ENCODE results near the gene RAPH1.

The RAPH1 gene

DNA sequence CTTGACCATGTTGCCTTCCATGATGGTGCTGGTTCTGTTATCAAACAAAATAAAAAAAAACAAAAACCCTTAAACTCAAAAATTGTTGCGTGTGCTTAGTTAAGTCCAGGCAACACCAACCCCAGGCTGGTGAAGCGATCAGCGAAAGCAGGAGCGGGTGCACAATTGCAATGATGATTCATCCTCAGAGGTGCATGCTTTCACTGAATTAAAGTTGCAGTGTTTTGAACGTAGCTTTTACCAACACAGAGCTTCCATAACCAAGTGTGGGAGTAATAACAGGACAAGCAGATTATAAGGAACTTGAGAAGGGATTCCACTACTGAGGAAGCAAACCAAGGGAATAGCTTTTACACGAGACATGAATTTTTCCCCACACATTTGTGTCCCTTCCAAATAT, 39.7 kb upstream of the RAPH1 start:
- no peak overlapping the region for H3K4me3 ChIP-seq (ENCODE audit: low read length)
- no peaks in the 10 kb centered on the region for H3K9me3 ChIP-seq (ENCODE audit: insufficient read depth, low read length)
- no peak overlapping the region for H3K9ac ChIP-seq (ENCODE audit: low read length)
- H2AFZ ChIP-seq (ENCODE audit: low read depth, low read length): no peak overlapping the region
- H3K4me1 ChIP-seq (ENCODE audit: low read length): peaks cover 6% of the 10 kb centered on the region; the same call in 1 of the 2 replicates
- H3K36me3 ChIP-seq (replicated peaks; ENCODE audit: low read depth, low read length): no peaks in the 10 kb centered on the region
- no peaks in the 10 kb centered on the region for H4K20me1 ChIP-seq (ENCODE audit: insufficient read depth, low read length)
- H3K27ac ChIP-seq (ENCODE audit: low read length): no peak overlapping the region
- peaks cover 35% of the 10 kb centered on the region for H3K27me3 ChIP-seq (ENCODE audit: low read depth, low read length)
- H3K79me2 ChIP-seq (ENCODE audit: low read length): no peaks in the 10 kb centered on the region
- H3K4me2 ChIP-seq (ENCODE audit: low read length): no peak overlapping the region
- no peak for TF ChIP-seq EZH2phosphoT487 (IDR thresholded peaks at IDR 0.05; ENCODE audit: low read depth)

DNA sequence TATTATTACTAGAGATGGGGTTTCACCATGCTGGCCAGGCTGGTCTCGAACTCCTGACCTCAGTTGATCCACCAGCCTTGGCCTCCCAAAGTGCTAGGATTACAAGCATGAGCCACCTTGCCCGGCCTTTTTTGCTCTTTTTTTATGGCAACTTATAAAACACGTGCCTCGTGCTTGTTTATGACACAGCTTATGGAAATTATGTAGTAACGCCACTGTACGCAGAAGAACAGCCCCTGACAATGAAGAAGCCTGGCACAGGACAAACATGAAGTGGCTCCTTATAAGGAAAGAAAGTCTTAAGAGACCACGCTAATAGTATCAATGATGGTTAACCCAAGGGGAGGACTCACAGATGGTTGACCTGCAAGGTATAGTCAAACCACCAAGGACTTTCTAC, 37.2 kb upstream of the RAPH1 start:
- Histone ChIP-seq H3K9ac (ENCODE audit: low read length) (no peak overlapping the region), H2AFZ (ENCODE audit: low read depth, low read length) (no peak overlapping the region), H3K79me2 (ENCODE audit: low read length) (no peaks in the 10 kb centered on the region), H3K4me2 (ENCODE audit: low read length) (no peak overlapping the region), H4K20me1 (ENCODE audit: insufficient read depth, low read length) (no peaks in the 10 kb centered on the region), H3K9me3 (ENCODE audit: insufficient read depth, low read length) (no peaks in the 10 kb centered on the region), H3K36me3 (replicated peaks; ENCODE audit: low read depth, low read length) (no peaks in the 10 kb centered on the region), H3K27me3 (ENCODE audit: low read depth, low read length) (peaks cover 41% of the 10 kb centered on the region), H3K27ac (ENCODE audit: low read length) (no peak overlapping the region), H3K4me3 (ENCODE audit: low read length) (no peak overlapping the region), H3K4me1 (ENCODE audit: low read length) (peaks cover 10% of the 10 kb centered on the region; the same call in 1 of the 2 replicates)
- TF ChIP-seq, protein P1, sequence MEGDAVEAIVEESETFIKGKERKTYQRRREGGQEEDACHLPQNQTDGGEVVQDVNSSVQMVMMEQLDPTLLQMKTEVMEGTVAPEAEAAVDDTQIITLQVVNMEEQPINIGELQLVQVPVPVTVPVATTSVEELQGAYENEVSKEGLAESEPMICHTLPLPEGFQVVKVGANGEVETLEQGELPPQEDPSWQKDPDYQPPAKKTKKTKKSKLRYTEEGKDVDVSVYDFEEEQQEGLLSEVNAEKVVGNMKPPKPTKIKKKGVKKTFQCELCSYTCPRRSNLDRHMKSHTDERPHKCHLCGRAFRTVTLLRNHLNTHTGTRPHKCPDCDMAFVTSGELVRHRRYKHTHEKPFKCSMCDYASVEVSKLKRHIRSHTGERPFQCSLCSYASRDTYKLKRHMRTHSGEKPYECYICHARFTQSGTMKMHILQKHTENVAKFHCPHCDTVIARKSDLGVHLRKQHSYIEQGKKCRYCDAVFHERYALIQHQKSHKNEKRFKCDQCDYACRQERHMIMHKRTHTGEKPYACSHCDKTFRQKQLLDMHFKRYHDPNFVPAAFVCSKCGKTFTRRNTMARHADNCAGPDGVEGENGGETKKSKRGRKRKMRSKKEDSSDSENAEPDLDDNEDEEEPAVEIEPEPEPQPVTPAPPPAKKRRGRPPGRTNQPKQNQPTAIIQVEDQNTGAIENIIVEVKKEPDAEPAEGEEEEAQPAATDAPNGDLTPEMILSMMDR (IDR thresholded peaks at IDR 0.05; ENCODE audit: low read depth, low read length): no peak
- TF ChIP-seq EZH2phosphoT487 (IDR thresholded peaks at IDR 0.05; ENCODE audit: low read depth): no peak

DNA sequence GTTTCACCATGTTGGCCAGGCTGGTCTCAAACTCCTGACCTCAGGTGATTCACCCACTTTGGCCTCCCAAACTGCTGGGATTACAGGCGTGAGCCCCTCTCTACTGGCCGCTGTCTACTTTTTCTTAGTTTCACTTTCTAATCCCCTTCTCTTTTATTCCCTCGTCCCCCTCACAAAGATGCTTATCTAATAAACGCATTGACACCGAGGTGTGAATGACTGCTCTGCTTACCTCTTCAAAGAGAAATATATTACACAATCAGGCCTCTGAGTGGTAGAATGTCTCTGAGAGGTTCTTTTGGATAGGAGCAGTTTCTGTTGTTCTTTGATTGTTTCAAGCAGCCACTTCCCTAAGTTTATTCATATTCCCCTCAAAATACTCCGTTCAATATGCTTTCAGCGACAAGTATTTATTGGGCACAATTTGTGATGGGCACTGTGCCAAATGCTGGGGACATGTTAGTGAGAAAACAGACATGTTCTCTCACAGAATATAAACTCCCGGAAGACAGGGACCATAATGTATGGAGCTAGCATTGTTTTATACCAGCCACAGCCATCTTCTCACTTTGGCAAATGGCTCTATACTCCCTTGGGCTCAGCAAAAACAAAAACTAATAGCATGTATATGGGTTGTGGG, 34.7 kb upstream of the RAPH1 start:
- Histone ChIP-seq H3K4me3 (ENCODE audit: low read length) (peak overlapping the region; percentile 68), H3K27ac (ENCODE audit: low read length) (no peak overlapping the region), H2AFZ (ENCODE audit: low read depth, low read length) (no peak overlapping the region), H3K27me3 (ENCODE audit: low read depth, low read length) (peaks cover 48% of the 10 kb centered on the region), H3K79me2 (ENCODE audit: low read length) (no peaks in the 10 kb centered on the region), H3K4me1 (ENCODE audit: low read length) (peaks cover 6% of the 10 kb centered on the region; the same call in 1 of the 2 replicates), H3K9ac (ENCODE audit: low read length) (no peak overlapping the region), H3K9me3 (ENCODE audit: insufficient read depth, low read length) (no peaks in the 10 kb centered on the region), H3K4me2 (ENCODE audit: low read length) (peak overlapping the region; percentile 71), H4K20me1 (ENCODE audit: insufficient read depth, low read length) (no peaks in the 10 kb centered on the region), H3K36me3 (replicated peaks; ENCODE audit: low read depth, low read length) (no peaks in the 10 kb centered on the region)
- TF ChIP-seq EZH2phosphoT487 (IDR thresholded peaks at IDR 0.05; ENCODE audit: low read depth): no peak
- TF ChIP-seq, protein P1 (IDR thresholded peaks at IDR 0.05; ENCODE audit: low read depth, low read length): no peak

DNA sequence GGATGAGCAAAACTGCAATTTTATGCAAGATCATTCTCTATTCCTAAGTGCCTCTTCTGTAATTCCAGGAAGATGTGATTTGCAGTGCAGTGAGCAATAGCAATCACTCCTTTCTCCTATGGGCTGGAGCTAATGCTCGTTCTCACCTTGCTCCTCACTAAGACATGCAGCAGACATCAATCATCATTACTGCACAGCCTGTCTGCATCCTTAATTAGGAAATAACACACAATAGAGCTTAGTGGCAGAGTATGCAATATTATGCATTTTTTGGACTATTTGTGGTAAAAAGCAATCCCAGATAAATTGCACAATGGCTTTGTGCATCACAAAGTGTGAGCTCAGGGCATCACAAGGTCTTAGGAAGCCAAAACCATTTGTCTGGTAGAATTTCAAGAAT, 32.6 kb upstream of the RAPH1 start:
- Histone ChIP-seq H3K79me2 (ENCODE audit: low read length) (no peaks in the 10 kb centered on the region), H3K4me2 (ENCODE audit: low read length) (no peak overlapping the region), H3K9me3 (ENCODE audit: insufficient read depth, low read length) (no peaks in the 10 kb centered on the region), H3K27ac (ENCODE audit: low read length) (no peak overlapping the region), H3K36me3 (replicated peaks; ENCODE audit: low read depth, low read length) (no peaks in the 10 kb centered on the region), H3K4me1 (ENCODE audit: low read length) (peaks cover 6% of the 10 kb centered on the region; the same call in 1 of the 2 replicates), H3K27me3 (ENCODE audit: low read depth, low read length) (peaks cover 57% of the 10 kb centered on the region), H2AFZ (ENCODE audit: low read depth, low read length) (no peak overlapping the region), H4K20me1 (ENCODE audit: insufficient read depth, low read length) (no peaks in the 10 kb centered on the region), H3K4me3 (ENCODE audit: low read length) (no peak overlapping the region), H3K9ac (ENCODE audit: low read length) (no peak overlapping the region)
- TF ChIP-seq, protein P1 (IDR thresholded peaks at IDR 0.05; ENCODE audit: low read depth, low read length): no peak
- TF ChIP-seq EZH2phosphoT487 (IDR thresholded peaks at IDR 0.05; ENCODE audit: low read depth): no peak
